ENCODE measurements around the gene TNFSF10.
A peak's percentile ranks its signal among the peaks of the same experiment; 100 is the strongest.
"Not testable (repeated sequence)": the region's sequence is repeated elsewhere in the genome, so short reads cannot be mapped to it uniquely, and the experiment has no call there.

The TNFSF10 gene

GRCh38 chr3:172536993-172537419 is 13.8 kb upstream of the TNFSF10 start:
- H3K4me3 Mint-ChIP-seq, result peak overlapping the region; percentile 4

GRCh38 chr3:172536505-172536904 is 13.3 kb upstream of the TNFSF10 start:
- Mint-ChIP-seq H3K9me3 (no peaks in the 10 kb centered on the region), H3K4me1 (ENCODE audit: low read depth) (peaks cover 39% of the 10 kb centered on the region), H3K27me3 (no peaks in the 10 kb centered on the region), H3K36me3 (ENCODE audit: low read depth) (no peaks in the 10 kb centered on the region), H3K4me3 (no peak overlapping the region), H3K27ac (peak overlapping the region; percentile 72)

More at GRCh38 chr3:172536993-172537419, 13.8 kb upstream of the TNFSF10 start:
- Mint-ChIP-seq H3K36me3 (ENCODE audit: low read depth) (no peaks in the 10 kb centered on the region), H3K27ac (peak overlapping the region; percentile 72), H3K9me3 (no peaks in the 10 kb centered on the region), H3K4me1 (ENCODE audit: low read depth) (peaks cover 36% of the 10 kb centered on the region), H3K27me3 (no peaks in the 10 kb centered on the region)

GRCh38 chr3:172530566-172530965 is 7.3 kb upstream of the TNFSF10 start:
- Mint-ChIP-seq H3K4me1 (ENCODE audit: low read depth) (peaks cover 35% of the 10 kb centered on the region), H3K36me3 (ENCODE audit: low read depth) (no peaks in the 10 kb centered on the region), H3K27ac (peak overlapping the region; percentile 86), H3K4me3 (peak overlapping the region; percentile 44), H3K9me3 (no peaks in the 10 kb centered on the region), H3K27me3 (no peaks in the 10 kb centered on the region)

- no peaks in the 10 kb centered on the region for H3K27me3 Mint-ChIP-seq
- no peaks in the 10 kb centered on the region for H3K9me3 Mint-ChIP-seq
- no peaks in the 10 kb centered on the region for H3K36me3 Mint-ChIP-seq (ENCODE audit: low read depth)
- peaks cover 35% of the 10 kb centered on the region for H3K4me1 Mint-ChIP-seq (ENCODE audit: low read depth)
- H3K4me3 Mint-ChIP-seq, result peak overlapping the region; percentile 44
- peak overlapping the region; percentile 86 for H3K27ac Mint-ChIP-seq
Observed at GRCh38 chr3:172530101-172530561, 6.9 kb upstream of the TNFSF10 start.

- Mint-ChIP-seq H3K27me3 (no peaks in the 10 kb centered on the region), H3K36me3 (ENCODE audit: low read depth) (no peaks in the 10 kb centered on the region), H3K27ac (peak overlapping the region; percentile 9), H3K9me3 (no peaks in the 10 kb centered on the region), H3K4me1 (ENCODE audit: low read depth) (peaks cover 40% of the 10 kb centered on the region), H3K4me3 (no peak overlapping the region)
Observed at GRCh38 chr3:172528677-172529076, 5.4 kb upstream of the TNFSF10 start.

- H3K4me3 Mint-ChIP-seq, result no peak overlapping the region
- peaks cover 44% of the 10 kb centered on the region for H3K4me1 Mint-ChIP-seq (ENCODE audit: low read depth)
- H3K27me3 Mint-ChIP-seq, result no peaks in the 10 kb centered on the region
- H3K36me3 Mint-ChIP-seq (ENCODE audit: low read depth), result no peaks in the 10 kb centered on the region
- H3K27ac Mint-ChIP-seq, result no peak overlapping the region
- no peaks in the 10 kb centered on the region for H3K9me3 Mint-ChIP-seq
Observed at GRCh38 chr3:172527306-172527705, 4.1 kb upstream of the TNFSF10 start.

GRCh38 chr3:172525116-172525613 is 1.9 kb upstream of the TNFSF10 start:
- Mint-ChIP-seq H3K4me1 (ENCODE audit: low read depth) (peaks cover 44% of the 10 kb centered on the region), H3K36me3 (ENCODE audit: low read depth) (peaks cover 17% of the 10 kb centered on the region), H3K27ac (peak overlapping the region; percentile 4), H3K4me3 (no peak overlapping the region), H3K27me3 (no peaks in the 10 kb centered on the region), H3K9me3 (no peaks in the 10 kb centered on the region)

- Mint-ChIP-seq H3K27me3 (no peaks in the 10 kb centered on the region), H3K27ac (peak overlapping the region; percentile 97), H3K36me3 (ENCODE audit: low read depth) (peaks cover 23% of the 10 kb centered on the region), H3K4me1 (ENCODE audit: low read depth) (peaks cover 44% of the 10 kb centered on the region), H3K4me3 (no peak overlapping the region), H3K9me3 (no peaks in the 10 kb centered on the region)
Observed at GRCh38 chr3:172524611-172525010, 1.4 kb upstream of the TNFSF10 start.

- H3K4me3 Mint-ChIP-seq, result peak overlapping the region; percentile 91
- peak overlapping the region; percentile 97 for H3K27ac Mint-ChIP-seq
- peaks cover 40% of the 10 kb centered on the region for H3K36me3 Mint-ChIP-seq (ENCODE audit: low read depth)
- not testable (repeated sequence) for H3K9me3 Mint-ChIP-seq, H3K27me3 Mint-ChIP-seq
- H3K4me1 Mint-ChIP-seq (ENCODE audit: low read depth), result peaks cover 64% of the 10 kb centered on the region
Observed at GRCh38 chr3:172521837-172522726, 1.1 kb downstream of the TNFSF10 start.

GRCh38 chr3:172520301-172520831 is 2.9 kb downstream of the TNFSF10 start:
- Mint-ChIP-seq H3K27me3 (no peaks in the 10 kb centered on the region), H3K27ac (peak overlapping the region; percentile 97), H3K36me3 (ENCODE audit: low read depth) (peaks cover 56% of the 10 kb centered on the region), H3K4me3 (peak overlapping the region; percentile 91), H3K9me3 (no peaks in the 10 kb centered on the region), H3K4me1 (ENCODE audit: low read depth) (peaks cover 81% of the 10 kb centered on the region)

- Mint-ChIP-seq H3K4me1 (ENCODE audit: low read depth) (peaks cover 87% of the 10 kb centered on the region), H3K27ac (peak overlapping the region; percentile 59), H3K36me3 (ENCODE audit: low read depth) (peaks cover 62% of the 10 kb centered on the region), H3K4me3 (peak overlapping the region; percentile 91), H3K9me3 (no peaks in the 10 kb centered on the region), H3K27me3 (no peaks in the 10 kb centered on the region)
Observed at GRCh38 chr3:172519740-172520139, 3.5 kb downstream of the TNFSF10 start.

GRCh38 chr3:172518929-172519640 is 4.1 kb downstream of the TNFSF10 start:
- peak overlapping the region; percentile 26 for H3K27ac Mint-ChIP-seq

GRCh38 chr3:172517859-172518466 is 5.3 kb downstream of the TNFSF10 start:
- peak overlapping the region; percentile 84 for H3K27ac Mint-ChIP-seq
- H3K36me3 Mint-ChIP-seq (ENCODE audit: low read depth), result peaks cover 80% of the 10 kb centered on the region
- H3K27me3 Mint-ChIP-seq, result no peaks in the 10 kb centered on the region
- H3K4me1 Mint-ChIP-seq (ENCODE audit: low read depth), result peaks cover 90% of the 10 kb centered on the region
- peak overlapping the region; percentile 74 for H3K4me3 Mint-ChIP-seq
- H3K9me3 Mint-ChIP-seq, result no peaks in the 10 kb centered on the region

More at GRCh38 chr3:172518929-172519640, 4.1 kb downstream of the TNFSF10 start:
- H3K36me3 Mint-ChIP-seq (ENCODE audit: low read depth), result peaks cover 69% of the 10 kb centered on the region
- H3K27me3 Mint-ChIP-seq, result no peaks in the 10 kb centered on the region
- peaks cover 90% of the 10 kb centered on the region for H3K4me1 Mint-ChIP-seq (ENCODE audit: low read depth)
- H3K9me3 Mint-ChIP-seq, result no peaks in the 10 kb centered on the region
- H3K4me3 Mint-ChIP-seq, result peak overlapping the region; percentile 91
